Left hindlimb (tissue), 1 donor: Measurements from ENCODE around the gene NR4A3.

Source experiments
- DNase-seq: peaks from one replicate; pipeline ENCODE4 v3.0.0-alpha.2; 2018

The NR4A3 gene

GRCh38 chr9:99885747-99886146 is 64.1 kb downstream of the NR4A3 start:
- DNase-seq: no peak

GRCh38 chr9:99889120-99889519 is 67.4 kb downstream of the NR4A3 start:
- no peak for DNase-seq

GRCh38 chr9:99894826-99895225 is 73.1 kb downstream of the NR4A3 start:
- DNase-seq: no peak

- DNase-seq: no peak
These were observed 73.8 kb downstream of the NR4A3 start for GRCh38 chr9:99895510-99895909.

GRCh38 chr9:99896119-99896518 is 74.4 kb downstream of the NR4A3 start:
- no peak for DNase-seq

- no peak for DNase-seq
These were observed 81.7 kb downstream of the NR4A3 start for GRCh38 chr9:99903393-99903792.

GRCh38 chr9:99905833-99906402 is 84.2 kb downstream of the NR4A3 start:
- no peak for DNase-seq

GRCh38 chr9:99906403-99907207 is 84.9 kb downstream of the NR4A3 start, which contains the start of gene STX17:
Gene STX17 (plus strand): TSS chr9:99906654. CDS start chr9:99915240, 8,586 bp downstream.
- DNase-seq: peak; percentile 86

GRCh38 chr9:99907208-99907532 is 85.5 kb downstream of the NR4A3 start:
- no peak for DNase-seq

- DNase-seq: no peak
These were observed 89.9 kb downstream of the NR4A3 start for GRCh38 chr9:99911600-99911999.
